NCI-H187 treated with DMSO at 0.1 percent for 48 hours (cell line): ENCODE data around the gene PCCA.
"Not testable (repeated sequence)": the region's sequence is repeated elsewhere in the genome, so short reads cannot be mapped to it uniquely, and the experiment has no call there.

Experiments used
- DNase-seq: peaks from one replicate; lab custom pipeline; 2025; lab: John Stamatoyannopoulos, UW

PCCA gene

GRCh38 chr13:100195568-100195967, 106.7 kb downstream of the PCCA start:
- no peak for DNase-seq

- no peak for DNase-seq
Measured at GRCh38 chr13:100196375-100196774, 107.5 kb downstream of the PCCA start.

GRCh38 chr13:100197116-100197515, 108.2 kb downstream of the PCCA start:
- no peak for DNase-seq

GRCh38 chr13:100197591-100198365, 108.9 kb downstream of the PCCA start:
- DNase-seq, result no peak

- DNase-seq, result no peak
Measured at GRCh38 chr13:100203696-100204367, 114.9 kb downstream of the PCCA start.

- no peak for DNase-seq
Measured at GRCh38 chr13:100208002-100208401, 119.1 kb downstream of the PCCA start.

- DNase-seq, result no peak
Measured at GRCh38 chr13:100208626-100209025, 119.7 kb downstream of the PCCA start.

GRCh38 chr13:100209857-100210825, 121.2 kb downstream of the PCCA start:
- DNase-seq, result no peak

GRCh38 chr13:100211016-100211710, 122.3 kb downstream of the PCCA start:
- DNase-seq, result no peak

GRCh38 chr13:100212904-100213553, 124.1 kb downstream of the PCCA start:
- no peak for DNase-seq

- no peak for DNase-seq
Measured at GRCh38 chr13:100213576-100213975, 124.7 kb downstream of the PCCA start.

- DNase-seq, result no peak
Measured at GRCh38 chr13:100214886-100215285, 126.0 kb downstream of the PCCA start.

GRCh38 chr13:100221166-100221565, 132.3 kb downstream of the PCCA start:
- no peak for DNase-seq

GRCh38 chr13:100223966-100224530, 135.2 kb downstream of the PCCA start:
- DNase-seq, result not testable (repeated sequence)

- DNase-seq, result no peak
Measured at GRCh38 chr13:100229603-100230002, 140.7 kb downstream of the PCCA start.

GRCh38 chr13:100230769-100231149, 141.9 kb downstream of the PCCA start:
- no peak for DNase-seq

- no peak for DNase-seq
Measured at GRCh38 chr13:100231176-100231575, 142.3 kb downstream of the PCCA start.

- DNase-seq, result no peak
Measured at GRCh38 chr13:100234006-100234405, 145.1 kb downstream of the PCCA start.

GRCh38 chr13:100234524-100235136, 145.7 kb downstream of the PCCA start:
- DNase-seq, result no peak

GRCh38 chr13:100235311-100235901, 146.5 kb downstream of the PCCA start:
- peak; percentile 53 for DNase-seq
